ENCODE measurements around the gene LZTFL1.
"Not testable (repeated sequence)": the region's sequence is repeated elsewhere in the genome, so short reads cannot be mapped to it uniquely, and the experiment has no call there.

Gene LZTFL1

DNA sequence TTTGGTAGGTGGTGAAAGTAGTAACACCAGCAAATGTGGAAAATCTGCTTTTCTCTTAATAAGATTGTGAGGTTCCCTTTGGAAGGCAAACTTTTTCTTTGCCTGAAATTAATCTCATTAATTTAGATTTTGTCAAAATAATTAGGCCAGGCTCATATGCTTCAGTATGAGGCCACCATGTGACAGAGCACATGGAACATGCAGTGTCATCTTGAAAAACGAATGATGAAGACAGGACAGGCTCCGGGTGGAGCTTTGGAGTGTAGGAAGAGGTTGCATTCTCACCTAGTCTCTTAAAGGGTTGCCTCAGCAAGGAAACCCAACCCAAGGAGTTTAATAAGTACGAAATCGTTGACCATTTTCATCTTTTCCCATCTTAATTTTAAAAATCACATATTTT, 18.6 kb upstream of the LZTFL1 start:
- no peak for DNase-seq (ENCODE audit: low read depth, low spot score)
- CTCF ChIA-PET: no interaction called here
- no peak overlapping the region for H3K4me3 ChIP-seq (ENCODE audit: low read depth, low read length)
- no peak for TF ChIP-seq CTCF (IDR thresholded peaks at IDR 0.05; ENCODE audit: insufficient read depth, low read length, missing control alignments)
- POLR2A ChIA-PET: no interaction called here

DNA sequence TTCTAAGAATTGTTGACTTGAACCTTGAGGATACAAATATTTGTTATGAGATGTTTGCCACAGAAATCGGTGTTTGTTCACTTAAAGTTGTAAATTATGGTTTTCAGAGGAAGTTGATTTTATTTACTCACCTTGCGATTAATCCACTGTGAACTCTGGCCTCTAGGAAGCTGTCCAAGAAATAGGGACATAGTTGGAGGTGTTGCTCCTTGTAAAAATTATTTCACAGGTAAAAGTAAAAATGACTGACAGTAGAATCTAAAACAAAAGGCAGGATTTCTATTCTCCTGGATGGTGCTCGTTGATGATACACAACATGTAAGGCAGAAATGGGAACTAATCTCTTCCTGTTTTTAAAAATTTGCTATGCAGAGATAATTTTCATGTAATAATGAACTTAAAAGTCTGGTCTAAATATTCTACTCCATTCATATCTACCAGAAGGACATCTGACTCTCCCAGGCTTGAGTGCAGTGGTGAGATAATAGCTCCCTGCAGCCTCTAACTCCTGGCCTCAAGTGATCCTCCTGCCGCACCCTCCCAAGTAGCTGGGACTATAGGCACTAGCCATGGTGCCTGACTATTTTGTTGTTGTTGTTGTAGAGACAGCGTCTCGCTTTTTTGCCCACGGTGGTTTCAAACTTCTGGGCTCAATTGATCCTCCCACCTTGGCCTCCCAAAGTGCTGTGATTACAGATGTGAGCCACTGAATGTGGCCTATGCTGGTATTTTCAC, 17.1 kb upstream of the LZTFL1 start:
- DNase-seq (ENCODE audit: low read depth, low spot score): no peak
- no peak overlapping the region for H3K4me3 ChIP-seq (ENCODE audit: low read depth, low read length)
- CTCF ChIA-PET: interaction anchor here (0.6 kb wide), 1 partner anchor 7 kb away, joined by 3 read pairs; no protein-coding TSS in a partner anchor
- TF ChIP-seq CTCF (IDR thresholded peaks at IDR 0.05; ENCODE audit: insufficient read depth, low read length, missing control alignments): no peak
- POLR2A ChIA-PET: no interaction called here

- POLR2A ChIA-PET; DNase-seq (ENCODE audit: low read depth, low spot score); CTCF ChIA-PET; H3K4me3 ChIP-seq (ENCODE audit: low read depth, low read length): not testable (repeated sequence)
Observed at GRCh38 chr3:45857024-45857423, 15.1 kb upstream of the LZTFL1 start.

DNA sequence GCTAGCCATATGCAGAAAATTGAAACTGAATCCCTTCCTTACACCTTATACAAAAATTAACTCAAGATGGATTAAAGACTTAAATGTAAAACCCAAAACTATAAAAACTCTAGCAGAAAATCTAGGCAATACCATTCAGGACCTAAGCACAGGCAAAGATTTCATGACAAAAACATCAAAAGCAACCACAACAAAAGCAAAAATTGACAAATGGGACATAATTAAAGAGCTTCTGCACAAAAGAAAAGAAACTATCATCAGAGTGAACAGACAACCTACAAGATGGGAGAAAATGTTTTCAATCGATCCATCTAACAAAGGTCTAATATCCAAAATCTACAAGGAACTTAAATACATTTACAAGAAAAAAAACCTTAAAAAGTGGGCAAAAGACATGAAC, 14.4 kb upstream of the LZTFL1 start:
- CTCF ChIA-PET; H3K4me3 ChIP-seq (ENCODE audit: low read depth, low read length); POLR2A ChIA-PET; DNase-seq (ENCODE audit: low read depth, low spot score): not testable (repeated sequence)

DNA sequence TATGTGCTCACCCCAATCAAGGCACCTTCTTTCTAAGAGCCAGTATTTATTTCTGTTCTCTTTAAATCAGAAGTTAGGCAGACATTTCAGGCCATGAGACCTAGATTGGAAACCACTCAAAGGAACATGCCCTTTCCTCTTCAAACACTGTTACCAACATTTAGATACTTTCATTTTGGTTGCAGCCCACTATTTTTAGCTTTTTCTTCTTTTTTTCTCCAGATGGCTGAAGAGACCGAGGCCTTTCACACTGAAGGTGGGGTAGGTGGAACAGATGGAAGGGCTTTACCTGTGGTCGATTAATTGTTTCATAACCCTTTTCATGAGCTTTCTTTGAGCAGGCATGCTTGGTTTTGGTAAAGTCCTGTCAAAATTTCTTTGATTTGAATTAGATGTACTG, 10.9 kb upstream of the LZTFL1 start:
- ChIA-PET CTCF (interaction anchor here (0.7 to 1.0 kb wide), 2 partner anchors 11 to 15 kb away, joined by 3 read pairs; partner anchors contain the start of gene LZTFL1), POLR2A (no interaction called here)
- H3K4me3 ChIP-seq (ENCODE audit: low read depth, low read length): no peak overlapping the region
- no peak for DNase-seq (ENCODE audit: low read depth, low spot score)
- no peak for TF ChIP-seq CTCF (IDR thresholded peaks at IDR 0.05; ENCODE audit: insufficient read depth, low read length, missing control alignments)

DNA sequence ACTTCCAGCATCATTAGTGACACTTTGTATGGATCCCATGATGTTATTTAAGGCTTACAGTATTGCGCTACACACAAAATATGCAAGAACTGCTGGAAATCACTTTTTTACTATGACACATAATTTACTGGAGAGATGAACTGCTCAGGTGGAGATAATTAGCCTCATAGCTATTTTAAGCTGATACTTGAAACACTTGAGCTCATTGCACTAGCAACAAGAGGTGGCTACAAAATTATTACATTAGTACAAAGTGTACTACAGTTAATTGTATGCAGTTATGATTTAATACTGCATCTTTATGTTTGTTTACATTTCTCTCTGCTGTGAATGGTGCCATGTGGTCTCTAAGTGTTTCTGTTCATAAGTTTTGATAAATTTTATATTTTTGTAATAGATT, 6.5 kb upstream of the LZTFL1 start:
- DNase-seq (ENCODE audit: low read depth, low spot score): no peak
- no peak overlapping the region for H3K4me3 ChIP-seq (ENCODE audit: low read depth, low read length)
- POLR2A ChIA-PET: no interaction called here
- no peak for TF ChIP-seq CTCF (IDR thresholded peaks at IDR 0.05; ENCODE audit: insufficient read depth, low read length, missing control alignments)
- CTCF ChIA-PET: interaction anchor here (1.2 to 1.5 kb wide), 2 partner anchors 13 to 87 kb away, joined by 3 read pairs; no protein-coding TSS in a partner anchor

- no peak for DNase-seq (ENCODE audit: low read depth, low spot score)
- H3K4me3 ChIP-seq (ENCODE audit: low read depth, low read length): no peak overlapping the region
- TF ChIP-seq CTCF (IDR thresholded peaks at IDR 0.05; ENCODE audit: insufficient read depth, low read length, missing control alignments): no peak
- ChIA-PET POLR2A (no interaction called here), CTCF (interaction anchor here (0.9 to 1.9 kb wide), 3 partner anchors 9 to 84 kb away, joined by 4 to 5 read pairs (median 4); no protein-coding TSS in a partner anchor)
Observed at GRCh38 chr3:45844616-45845015, 2.7 kb upstream of the LZTFL1 start.
